Thyroid gland (tissue), 4 donors: ENCODE data around the gene FAM53A.
"Not testable (repeated sequence)": the region's sequence is repeated elsewhere in the genome, so short reads cannot be mapped to it uniquely, and the experiment has no call there.

ENCODE experiments used
- POLR2A ChIP-seq, 2 donors: fragments of 450-650 bp; IDR thresholded peaks; one replicate each; pipeline ENCODE4 v1.6.1; 2017; ENCODE audit warnings: antibody characterized with exemption in 2 of 2, mild to moderate bottlenecking in 2 of 2, moderate library complexity in 1 of 2
- TF ChIP-seq, protein P1 (sequence below), 6 experiments: fragments of 200-600 bp in 3 of 6; fragments of 450-650 bp in 3 of 6; sonication (generic) in 3 of 6; IDR thresholded peaks; one replicate each; pipeline ENCODE4 v1.5.1; 2016 to 2019; ENCODE audit warnings: antibody characterized with exemption in 6 of 6, mild to moderate bottlenecking in 2 of 6, inconsistent platforms in 1 of 6, moderate library complexity in 1 of 6

- TF ChIP-seq, protein P1, sequence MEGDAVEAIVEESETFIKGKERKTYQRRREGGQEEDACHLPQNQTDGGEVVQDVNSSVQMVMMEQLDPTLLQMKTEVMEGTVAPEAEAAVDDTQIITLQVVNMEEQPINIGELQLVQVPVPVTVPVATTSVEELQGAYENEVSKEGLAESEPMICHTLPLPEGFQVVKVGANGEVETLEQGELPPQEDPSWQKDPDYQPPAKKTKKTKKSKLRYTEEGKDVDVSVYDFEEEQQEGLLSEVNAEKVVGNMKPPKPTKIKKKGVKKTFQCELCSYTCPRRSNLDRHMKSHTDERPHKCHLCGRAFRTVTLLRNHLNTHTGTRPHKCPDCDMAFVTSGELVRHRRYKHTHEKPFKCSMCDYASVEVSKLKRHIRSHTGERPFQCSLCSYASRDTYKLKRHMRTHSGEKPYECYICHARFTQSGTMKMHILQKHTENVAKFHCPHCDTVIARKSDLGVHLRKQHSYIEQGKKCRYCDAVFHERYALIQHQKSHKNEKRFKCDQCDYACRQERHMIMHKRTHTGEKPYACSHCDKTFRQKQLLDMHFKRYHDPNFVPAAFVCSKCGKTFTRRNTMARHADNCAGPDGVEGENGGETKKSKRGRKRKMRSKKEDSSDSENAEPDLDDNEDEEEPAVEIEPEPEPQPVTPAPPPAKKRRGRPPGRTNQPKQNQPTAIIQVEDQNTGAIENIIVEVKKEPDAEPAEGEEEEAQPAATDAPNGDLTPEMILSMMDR (IDR thresholded peaks at IDR 0.05) = not testable (repeated sequence)
- TF ChIP-seq POLR2A (IDR thresholded peaks at IDR 0.05) = not testable (repeated sequence)
These were observed 76.5 kb downstream of the FAM53A start for GRCh38 chr4:1607436-1608195.
